ENCODE measurements around the gene C4orf33. TPM values are rescaled to one million over a fixed set of nuclear protein-coding genes. Genes with fewer than 3 reads are reported as not detected.

The C4orf33 gene
- total RNA-seq, 1 experiment from 2014 or later: 12.4 TPM

- ChIA-PET CTCF (no interaction called here), POLR2A (ENCODE audit: unreplicated experiment) (no interaction called here)
- intact Hi-C loops (cut with micrococcal nuclease; ENCODE audit: unreplicated experiment): no loop called here
- Histone ChIP-seq H3K79me2 (ENCODE audit: low read depth) (0 out of 2 replicates have a peak, but pooled peaks cover 3% of the 10 kb centered on the region), H3F3A (ENCODE audit: insufficient read depth, low read depth) (no peaks in the 10 kb centered on the region), H3K9me2 (ENCODE audit: insufficient read depth) (no peaks in the 10 kb centered on the region), H3K4me3 (no peak overlapping the region), H3K4me2 (no peak overlapping the region), H3K4me1 (replicated peaks; ENCODE audit: insufficient read depth) (no peaks in the 10 kb centered on the region), H3K36me3 (ENCODE audit: low read depth) (no peaks in the 10 kb centered on the region), H3K27me3 (ENCODE audit: insufficient read depth, low read depth) (no peaks in the 10 kb centered on the region), H3K9me3 (ENCODE audit: insufficient read depth, low read depth) (no peaks in the 10 kb centered on the region), H4K20me1 (ENCODE audit: insufficient read depth) (no peaks in the 10 kb centered on the region), H3K27ac (no peak overlapping the region), H2AFZ (no peak overlapping the region)
- DNase-seq: no peak
- BruUV-seq (replicated peaks): no TSS peak
- no peak for TF ChIP-seq CTCF (conservative IDR thresholded peaks at IDR 0.05)
- no peak for TF ChIP-seq EZH2 (IDR thresholded peaks at IDR 0.05; ENCODE audit: low read depth)
These were observed 15.8 kb upstream of the C4orf33 start for GRCh38 chr4:129080129-129080528.

- Histone ChIP-seq H3K9me3 (ENCODE audit: insufficient read depth, low read depth) (no peaks in the 10 kb centered on the region), H3K79me2 (ENCODE audit: low read depth) (peaks cover 10% of the 10 kb centered on the region; the same call in 1 of the 2 replicates), H3F3A (ENCODE audit: insufficient read depth, low read depth) (no peaks in the 10 kb centered on the region), H2AFZ (no peak overlapping the region), H3K4me1 (replicated peaks; ENCODE audit: insufficient read depth) (no peaks in the 10 kb centered on the region), H3K4me3 (no peak overlapping the region), H3K4me2 (no peak overlapping the region), H4K20me1 (ENCODE audit: insufficient read depth) (no peaks in the 10 kb centered on the region), H3K27ac (no peak overlapping the region), H3K36me3 (ENCODE audit: low read depth) (no peaks in the 10 kb centered on the region), H3K27me3 (ENCODE audit: insufficient read depth, low read depth) (no peaks in the 10 kb centered on the region), H3K9me2 (ENCODE audit: insufficient read depth) (no peaks in the 10 kb centered on the region)
- ChIA-PET POLR2A (ENCODE audit: unreplicated experiment) (no interaction called here), CTCF (no interaction called here)
- BruUV-seq (replicated peaks): no TSS peak
- DNase-seq: no peak
- intact Hi-C loops (cut with micrococcal nuclease; ENCODE audit: unreplicated experiment): no loop called here
- TF ChIP-seq EZH2 (IDR thresholded peaks at IDR 0.05; ENCODE audit: low read depth) (no peak), CTCF (conservative IDR thresholded peaks at IDR 0.05) (no peak)
These were observed 13.7 kb upstream of the C4orf33 start for GRCh38 chr4:129082302-129082701.

GRCh38 chr4:129085472-129085871 is 10.5 kb upstream of the C4orf33 start:
- H2AFZ ChIP-seq: no peak overlapping the region
- H3K9me3 ChIP-seq (ENCODE audit: insufficient read depth, low read depth): no peaks in the 10 kb centered on the region
- no peaks in the 10 kb centered on the region for H3K36me3 ChIP-seq (ENCODE audit: low read depth)
- no TSS peak for BruUV-seq (replicated peaks)
- no peak for DNase-seq
- H3K4me2 ChIP-seq: no peak overlapping the region
- peaks cover 29% of the 10 kb centered on the region for H3K79me2 ChIP-seq (ENCODE audit: low read depth)
- intact Hi-C loops (cut with micrococcal nuclease; ENCODE audit: unreplicated experiment): no loop called here
- no peaks in the 10 kb centered on the region for H3F3A ChIP-seq (ENCODE audit: insufficient read depth, low read depth)
- POLR2A ChIA-PET (ENCODE audit: unreplicated experiment): no interaction called here
- no peaks in the 10 kb centered on the region for H3K9me2 ChIP-seq (ENCODE audit: insufficient read depth)
- no peak for TF ChIP-seq EZH2 (IDR thresholded peaks at IDR 0.05; ENCODE audit: low read depth)
- TF ChIP-seq CTCF (conservative IDR thresholded peaks at IDR 0.05): no peak
- H3K4me3 ChIP-seq: no peak overlapping the region
- H3K4me1 ChIP-seq (replicated peaks; ENCODE audit: insufficient read depth): no peaks in the 10 kb centered on the region
- no peak overlapping the region for H3K27ac ChIP-seq
- CTCF ChIA-PET: no interaction called here
- H3K27me3 ChIP-seq (ENCODE audit: insufficient read depth, low read depth): no peaks in the 10 kb centered on the region
- H4K20me1 ChIP-seq (ENCODE audit: insufficient read depth): no peaks in the 10 kb centered on the region

Measured in PC-9 (cell line).